Measurements from ENCODE around the gene CD84. TPM values are rescaled to one million over a fixed set of nuclear protein-coding genes. Genes with fewer than 3 reads are reported as not detected.

CD84 gene
- polyA plus RNA-seq, 1 donor (not counting 4 experiments of a cell fraction or from before 2014, with no cell fraction given) = not detected

DNA sequence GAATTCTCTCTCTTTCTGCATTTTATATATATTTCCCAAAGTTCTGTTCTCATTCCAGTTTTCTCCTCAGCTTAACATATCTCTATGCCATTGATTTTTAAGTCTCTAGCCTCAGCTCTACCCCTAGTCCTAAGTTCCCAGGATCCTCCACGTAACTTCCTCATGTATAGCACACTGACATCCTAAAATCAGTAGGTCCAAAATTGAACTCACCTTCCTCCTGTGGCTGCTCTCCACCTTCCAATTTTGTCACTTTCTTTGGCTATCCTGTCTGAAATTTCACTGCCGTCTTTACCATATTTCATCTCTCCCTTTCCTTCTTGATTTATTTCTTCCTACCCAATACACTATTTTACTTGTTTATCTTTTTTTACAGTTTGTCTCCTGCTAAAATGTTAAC, 57.7 kb downstream of the CD84 start:
- TF ChIP-seq, protein P1, sequence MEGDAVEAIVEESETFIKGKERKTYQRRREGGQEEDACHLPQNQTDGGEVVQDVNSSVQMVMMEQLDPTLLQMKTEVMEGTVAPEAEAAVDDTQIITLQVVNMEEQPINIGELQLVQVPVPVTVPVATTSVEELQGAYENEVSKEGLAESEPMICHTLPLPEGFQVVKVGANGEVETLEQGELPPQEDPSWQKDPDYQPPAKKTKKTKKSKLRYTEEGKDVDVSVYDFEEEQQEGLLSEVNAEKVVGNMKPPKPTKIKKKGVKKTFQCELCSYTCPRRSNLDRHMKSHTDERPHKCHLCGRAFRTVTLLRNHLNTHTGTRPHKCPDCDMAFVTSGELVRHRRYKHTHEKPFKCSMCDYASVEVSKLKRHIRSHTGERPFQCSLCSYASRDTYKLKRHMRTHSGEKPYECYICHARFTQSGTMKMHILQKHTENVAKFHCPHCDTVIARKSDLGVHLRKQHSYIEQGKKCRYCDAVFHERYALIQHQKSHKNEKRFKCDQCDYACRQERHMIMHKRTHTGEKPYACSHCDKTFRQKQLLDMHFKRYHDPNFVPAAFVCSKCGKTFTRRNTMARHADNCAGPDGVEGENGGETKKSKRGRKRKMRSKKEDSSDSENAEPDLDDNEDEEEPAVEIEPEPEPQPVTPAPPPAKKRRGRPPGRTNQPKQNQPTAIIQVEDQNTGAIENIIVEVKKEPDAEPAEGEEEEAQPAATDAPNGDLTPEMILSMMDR (optimal IDR thresholded peaks at IDR 0.05 in 1 of 3, IDR thresholded peaks at IDR 0.05 in 1 of 3, conservative IDR thresholded peaks at IDR 0.05 in 1 of 3; ENCODE audit: extremely low read depth in 1 of 3, insufficient read depth in 2 of 3, low read length in 3 of 3) = no peak
- TF ChIP-seq EZH2 (IDR thresholded peaks at IDR 0.05; ENCODE audit: low read length) = no peak
- Histone ChIP-seq H3K4me3 (ENCODE audit: control insufficient read depth in 2 of 3, extremely low read depth in 1 of 3, insufficient read depth in 2 of 3, low read depth in 1 of 3, low read length in 3 of 3) (no peak overlapping the region), H3K27me3 (ENCODE audit: control insufficient read depth, extremely low read depth, insufficient read depth, low read length) (no peaks in the 10 kb centered on the region), H3K79me2 (ENCODE audit: control insufficient read depth, insufficient read depth, low read length) (no peaks in the 10 kb centered on the region), H3K9me1 (ENCODE audit: control insufficient read depth, extremely low read depth, insufficient read depth, low read length) (no peaks in the 10 kb centered on the region), H4K20me1 (ENCODE audit: control insufficient read depth, extremely low read depth, insufficient read depth, low read length) (no peaks in the 10 kb centered on the region), H3K9ac (ENCODE audit: control insufficient read depth, extremely low read depth, insufficient read depth, low read length) (no peak overlapping the region), H3K4me1 (ENCODE audit: control insufficient read depth, extremely low read depth, insufficient read depth, low read length) (peaks cover 17% of the 10 kb centered on the region), H3K4me2 (ENCODE audit: control insufficient read depth, extremely low read depth, insufficient read depth, low read depth, low read length) (no peak overlapping the region), H2AFZ (ENCODE audit: control insufficient read depth, low read length) (no peak overlapping the region), H3K36me3 (ENCODE audit: control insufficient read depth in 2 of 2, extremely low read depth in 1 of 2, insufficient read depth in 2 of 2, low read length in 2 of 2) (no peaks in the 10 kb centered on the region), H3K9me3 (ENCODE audit: control insufficient read depth, low read depth, low read length) (no peaks in the 10 kb centered on the region), H3K27ac (ENCODE audit: control insufficient read depth, insufficient read depth, low read length) (no peak overlapping the region)
- DNase-seq (ENCODE audit: low read depth, low spot score) = no peak
- dilution Hi-C loops (cut with MboI; ENCODE audit: extremely low pct_ligation_motif_present, low sequenced_read_pairs) = no loop called here
- no peak for FAIRE-seq

DNA sequence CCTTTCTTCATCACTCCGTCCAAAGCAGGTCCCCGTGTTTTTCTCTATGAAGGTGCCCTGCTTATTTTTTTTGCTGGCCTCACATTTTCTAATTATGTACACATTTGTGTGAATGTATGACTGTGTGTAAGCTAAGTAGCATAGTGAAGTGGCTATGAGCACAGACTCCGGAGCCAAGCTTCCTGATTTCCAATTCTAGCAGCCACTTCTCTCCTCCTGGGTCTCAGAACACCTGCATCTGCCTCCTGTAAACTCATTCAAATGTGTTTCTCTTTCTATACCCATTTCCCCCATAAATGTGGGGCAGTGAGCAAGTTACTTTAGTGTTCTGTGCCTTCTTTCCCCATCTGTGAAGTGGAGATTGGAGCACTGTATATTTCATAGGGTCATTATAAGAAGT, 58.3 kb downstream of the CD84 start:
- H3K79me2 ChIP-seq (ENCODE audit: control insufficient read depth, insufficient read depth, low read length) = no peaks in the 10 kb centered on the region
- H3K4me2 ChIP-seq (ENCODE audit: control insufficient read depth, extremely low read depth, insufficient read depth, low read depth, low read length) = peak overlapping the region; percentile 18
- no peaks in the 10 kb centered on the region for H3K27me3 ChIP-seq (ENCODE audit: control insufficient read depth, extremely low read depth, insufficient read depth, low read length)
- DNase-seq (ENCODE audit: low read depth, low spot score) (no peak), FAIRE-seq (no peak)
- no peak overlapping the region for H3K9ac ChIP-seq (ENCODE audit: control insufficient read depth, extremely low read depth, insufficient read depth, low read length)
- H4K20me1 ChIP-seq (ENCODE audit: control insufficient read depth, extremely low read depth, insufficient read depth, low read length) = no peaks in the 10 kb centered on the region
- H3K4me1 ChIP-seq (ENCODE audit: control insufficient read depth, extremely low read depth, insufficient read depth, low read length) = peaks cover 17% of the 10 kb centered on the region
- no peak overlapping the region for H3K27ac ChIP-seq (ENCODE audit: control insufficient read depth, insufficient read depth, low read length)
- H3K9me3 ChIP-seq (ENCODE audit: control insufficient read depth, low read depth, low read length) = no peaks in the 10 kb centered on the region
- no peak overlapping the region for H3K4me3 ChIP-seq (ENCODE audit: control insufficient read depth in 2 of 3, extremely low read depth in 1 of 3, insufficient read depth in 2 of 3, low read depth in 1 of 3, low read length in 3 of 3)
- TF ChIP-seq EZH2 (IDR thresholded peaks at IDR 0.05; ENCODE audit: low read length) = no peak
- TF ChIP-seq, protein P1 (optimal IDR thresholded peaks at IDR 0.05 in 1 of 3, IDR thresholded peaks at IDR 0.05 in 1 of 3, conservative IDR thresholded peaks at IDR 0.05 in 1 of 3; ENCODE audit: extremely low read depth in 1 of 3, insufficient read depth in 2 of 3, low read length in 3 of 3) = no peak
- H2AFZ ChIP-seq (ENCODE audit: control insufficient read depth, low read length) = no peak overlapping the region
- no peaks in the 10 kb centered on the region for H3K9me1 ChIP-seq (ENCODE audit: control insufficient read depth, extremely low read depth, insufficient read depth, low read length)
- dilution Hi-C loops (cut with MboI; ENCODE audit: extremely low pct_ligation_motif_present, low sequenced_read_pairs) = no loop called here
- no peaks in the 10 kb centered on the region for H3K36me3 ChIP-seq (ENCODE audit: control insufficient read depth in 2 of 2, extremely low read depth in 1 of 2, insufficient read depth in 2 of 2, low read length in 2 of 2)
